Activated naive CD4-positive, alpha-beta T cell treated with Interleukin-2 at 50 U/mL for 16 hours (primary cell): ENCODE results near the gene TRAF3IP1.
"Not testable (repeated sequence)": the region's sequence is repeated elsewhere in the genome, so short reads cannot be mapped to it uniquely, and the experiment has no call there.

Experiments
- DNase-seq: peaks from one replicate; pipeline ENCODE4 v3.0.0-alpha.2; 2020

Gene TRAF3IP1

DNA sequence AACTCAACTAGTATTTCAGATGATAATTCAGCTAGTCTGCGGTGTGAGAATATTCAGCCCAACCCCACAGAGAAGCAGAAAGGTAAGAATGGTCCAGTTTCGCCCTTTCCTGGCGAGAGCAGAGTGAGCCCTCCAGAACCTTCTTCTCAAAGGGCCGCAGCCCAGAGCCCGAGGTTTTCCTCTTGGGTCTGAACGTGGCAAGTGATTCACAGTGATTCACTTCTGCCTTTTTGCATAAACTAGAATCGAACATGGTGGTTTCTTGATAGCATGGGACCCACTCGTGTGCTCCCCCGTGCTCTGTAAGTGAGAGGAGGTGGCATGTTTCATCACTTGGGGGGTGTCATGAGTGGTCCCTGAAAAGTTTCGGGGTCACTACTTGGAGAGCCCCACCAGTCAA, 24.2 kb downstream of the TRAF3IP1 start:
- DNase-seq = no peak

DNA sequence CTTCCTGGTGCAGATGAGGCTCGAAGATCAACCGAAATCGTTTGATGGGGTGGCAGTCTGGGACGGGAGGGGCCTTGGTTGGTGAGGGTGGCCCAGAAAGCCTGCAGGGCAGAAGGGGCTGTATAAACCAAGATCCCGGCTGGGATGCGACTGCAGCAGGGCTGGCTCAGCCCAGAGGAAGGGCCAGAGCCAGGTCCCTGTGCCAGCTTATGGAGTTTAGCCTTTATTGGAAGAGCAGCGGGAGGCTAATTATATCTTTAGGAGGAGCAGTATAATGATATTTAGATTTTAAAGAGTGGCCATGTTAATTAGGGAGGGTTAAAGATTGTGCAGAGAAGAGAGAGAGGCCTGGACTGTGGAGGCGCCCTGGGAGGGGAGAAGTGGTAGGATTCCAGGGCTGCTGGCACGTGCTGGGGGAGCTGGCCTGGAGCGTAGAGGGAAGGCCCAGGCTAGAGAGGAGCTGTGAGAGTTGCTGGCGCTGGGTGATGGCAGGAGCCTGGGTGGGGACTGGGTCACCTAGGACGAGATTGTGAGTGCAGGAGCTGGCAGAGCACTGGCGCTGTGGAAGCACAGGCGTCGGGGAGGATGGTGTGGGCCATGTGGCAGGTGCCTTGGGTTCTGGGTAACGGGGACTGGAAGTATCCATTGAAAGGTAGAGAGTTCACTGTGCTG, 25.1 kb downstream of the TRAF3IP1 start:
- no peak for DNase-seq

GRCh38 chr2:238346544-238346943, 26.2 kb downstream of the TRAF3IP1 start:
- no peak for DNase-seq

- DNase-seq = no peak
Measured at GRCh38 chr2:238350150-238350897, 30.0 kb downstream of the TRAF3IP1 start.

GRCh38 chr2:238351315-238351714, 31.0 kb downstream of the TRAF3IP1 start:
- DNase-seq = no peak

DNA sequence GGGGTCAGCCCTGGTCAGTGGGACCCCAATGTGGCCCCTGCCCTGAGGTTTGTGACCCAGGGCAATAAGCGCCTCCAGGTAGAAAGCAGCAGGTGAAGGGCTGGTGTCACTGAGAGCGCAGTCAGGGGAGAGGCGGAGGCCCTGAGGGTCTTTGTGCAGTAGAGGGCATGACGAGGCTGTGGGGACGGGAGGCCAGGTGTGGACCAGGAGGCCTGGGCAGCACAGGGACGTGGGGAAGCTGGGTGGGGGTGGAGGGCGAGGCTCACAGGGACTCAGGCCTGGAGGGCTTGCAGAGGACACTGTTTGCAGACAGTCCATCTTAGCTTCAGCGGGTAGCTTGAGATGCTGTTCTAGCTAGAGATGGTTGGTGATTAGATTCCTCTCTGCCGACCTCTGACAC, 32.0 kb downstream of the TRAF3IP1 start:
- DNase-seq = no peak

GRCh38 chr2:238358769-238359168, 38.5 kb downstream of the TRAF3IP1 start:
- no peak for DNase-seq

DNA sequence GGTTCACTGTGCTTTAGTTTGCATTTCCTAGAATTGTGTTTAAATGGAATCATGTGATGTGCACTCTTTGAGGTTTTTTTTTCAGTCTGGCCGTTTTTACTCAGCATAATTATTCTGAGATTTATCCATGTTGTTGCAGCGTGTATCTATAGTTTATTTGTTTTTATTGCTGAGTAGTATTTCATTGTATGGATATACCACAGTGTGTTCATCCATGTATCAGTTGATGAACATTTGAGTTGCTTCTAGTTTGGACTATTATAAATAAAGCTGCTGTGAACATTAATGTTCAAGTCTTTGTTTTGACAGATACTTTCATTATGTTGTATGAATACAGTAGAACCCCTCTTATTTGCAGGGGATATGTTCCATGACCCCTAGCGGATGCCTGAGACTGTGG, 39.1 kb downstream of the TRAF3IP1 start:
- no peak for DNase-seq

- no peak for DNase-seq
Measured at GRCh38 chr2:238361877-238362276, 41.6 kb downstream of the TRAF3IP1 start.

DNA sequence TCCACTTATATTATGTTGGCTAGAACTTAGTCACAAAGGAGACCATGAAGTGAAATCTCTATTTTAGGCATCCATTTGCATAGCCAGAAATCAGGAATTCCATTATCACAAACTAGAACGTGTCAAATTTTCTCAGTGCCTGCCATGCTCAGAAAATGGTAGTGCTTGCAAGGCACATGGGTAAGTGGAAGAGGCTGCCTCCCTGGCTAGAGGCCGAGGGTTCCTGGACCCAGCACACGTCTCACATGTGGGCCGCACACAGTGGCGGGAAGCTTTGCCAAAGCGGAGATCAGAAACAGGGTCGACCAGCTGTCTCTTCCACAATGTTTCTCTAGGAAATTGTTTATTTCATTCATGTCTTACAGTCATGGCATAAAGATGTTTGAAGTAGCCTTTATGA, 42.3 kb downstream of the TRAF3IP1 start:
- DNase-seq = no peak

DNA sequence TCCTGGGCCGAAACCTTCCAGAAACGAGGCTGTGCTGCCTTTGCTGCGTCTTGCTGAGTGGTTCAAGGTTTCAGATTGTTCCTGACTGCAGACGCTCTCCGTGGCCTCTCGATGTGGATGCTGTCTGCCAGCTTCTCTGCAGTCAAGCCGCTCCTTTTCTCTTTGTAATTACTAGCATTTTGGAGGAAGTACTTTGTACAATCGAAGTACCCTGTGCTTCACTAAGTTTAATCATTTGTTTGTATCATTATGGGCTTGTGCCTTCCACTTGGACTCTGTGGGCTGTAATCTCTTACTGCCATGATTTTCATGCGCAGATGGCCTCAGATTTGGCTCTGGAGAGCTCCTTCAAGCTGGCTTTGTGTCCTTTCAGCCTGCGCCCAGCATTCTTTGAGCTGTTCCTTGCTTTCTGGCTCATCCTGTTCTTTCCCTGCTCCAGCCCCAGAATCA, 49.3 kb downstream of the TRAF3IP1 start:
- no peak for DNase-seq

- DNase-seq = no peak
Measured at GRCh38 chr2:238370094-238370822, 49.9 kb downstream of the TRAF3IP1 start.

- DNase-seq = peak; percentile 54
Measured at GRCh38 chr2:238370823-238371372, 50.6 kb downstream of the TRAF3IP1 start.

- DNase-seq = not testable (repeated sequence)
Measured at GRCh38 chr2:238372277-238372676, 52.0 kb downstream of the TRAF3IP1 start.

DNA sequence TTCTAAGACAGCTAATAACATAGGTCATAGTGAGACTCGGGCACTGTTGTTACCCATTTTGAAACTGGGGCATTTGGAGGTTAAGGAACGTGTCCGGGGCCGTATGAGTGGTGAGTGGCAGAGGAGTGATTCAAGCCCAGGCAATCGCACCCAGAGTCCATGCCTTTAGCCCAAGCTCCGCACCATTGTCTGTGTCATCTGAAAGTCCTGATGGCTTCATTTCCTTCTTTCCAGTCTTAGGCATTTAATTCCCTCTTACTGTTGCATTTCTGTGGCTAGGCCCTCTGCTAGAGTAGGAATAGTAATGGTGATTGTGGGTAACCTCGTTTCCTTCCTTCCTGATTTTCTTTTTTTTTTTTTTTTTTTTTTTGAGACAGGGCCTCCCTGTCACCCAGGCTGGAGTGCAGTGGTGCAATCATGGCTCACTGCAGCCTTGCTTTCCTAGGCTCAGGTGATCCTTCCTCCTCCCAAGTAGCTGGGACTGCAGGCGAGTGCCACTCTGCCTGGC, 56.6 kb downstream of the TRAF3IP1 start:
- DNase-seq = no peak

DNA sequence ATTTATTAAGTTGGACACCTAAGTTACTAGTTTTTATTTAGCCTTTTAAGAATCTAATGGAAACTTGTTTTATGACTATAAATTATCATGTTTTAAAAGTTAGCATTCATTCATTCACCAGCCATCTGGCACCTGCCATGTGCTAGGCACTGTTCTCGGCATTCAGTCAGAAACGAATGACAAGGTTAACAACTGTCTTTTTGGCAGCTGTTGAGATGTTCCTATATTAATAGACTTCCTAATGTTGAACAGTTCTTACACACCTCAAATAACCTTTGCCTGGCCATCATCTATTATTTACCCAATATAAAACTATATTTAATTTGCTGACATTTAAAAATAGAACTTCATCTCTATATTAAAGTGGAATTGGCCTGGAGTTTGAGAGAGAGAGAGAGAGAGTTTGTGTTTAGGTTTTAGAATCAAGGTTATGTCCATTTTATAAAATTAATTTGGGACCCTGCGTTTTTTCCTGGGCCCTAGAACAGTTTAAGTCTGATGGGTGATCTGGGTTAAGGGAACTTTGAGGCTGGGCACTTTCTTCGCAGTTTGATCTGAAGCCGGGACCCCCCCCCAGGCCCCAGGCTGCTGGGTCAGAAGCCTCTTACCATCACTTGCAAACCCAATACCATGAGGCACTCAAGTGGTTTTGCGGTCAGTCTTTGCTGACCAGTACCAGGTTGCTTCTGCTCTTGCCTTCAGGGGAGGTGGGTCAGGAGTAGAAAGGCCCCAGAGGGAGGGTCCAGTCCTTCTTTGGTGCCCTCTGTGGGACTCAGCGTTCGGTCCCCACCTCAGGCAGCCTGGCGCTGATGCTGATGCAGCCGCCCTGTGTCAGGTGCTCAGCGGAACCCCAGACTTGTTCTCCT, 58.1 kb downstream of the TRAF3IP1 start:
- DNase-seq = no peak

DNA sequence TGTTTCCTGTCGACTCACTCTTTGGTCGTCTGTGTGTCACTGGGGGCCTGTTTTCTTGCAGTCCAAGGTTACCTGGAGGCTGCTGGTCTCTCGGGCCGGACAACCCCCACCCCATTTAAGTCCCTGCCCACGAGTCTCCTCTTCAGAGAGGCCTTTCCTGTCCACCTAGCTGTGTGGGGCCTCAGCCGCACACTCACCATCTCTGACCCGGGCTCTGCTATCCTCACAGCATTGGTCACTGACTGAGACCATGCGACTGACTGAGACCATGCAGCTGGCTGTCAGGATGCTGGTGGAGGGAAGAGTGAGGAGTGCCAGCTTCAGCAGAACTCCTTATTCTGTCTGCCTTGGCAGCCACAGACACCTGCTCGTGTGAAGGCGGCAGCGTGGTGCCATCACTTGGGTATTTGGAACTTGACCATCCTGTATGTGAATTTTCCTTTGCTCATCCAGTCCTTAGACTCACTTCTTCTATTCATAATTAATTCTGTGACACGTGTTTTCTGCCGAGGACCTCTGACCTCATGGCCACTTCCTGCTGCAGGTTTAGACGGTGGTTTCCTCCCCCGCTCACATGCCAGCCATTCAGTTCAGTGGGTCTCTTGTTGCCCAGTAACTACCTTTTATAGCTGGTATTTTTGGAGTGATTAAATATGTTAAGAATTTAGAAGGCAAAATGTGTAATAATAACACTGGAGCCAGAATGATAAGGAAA, 58.9 kb downstream of the TRAF3IP1 start:
- peak; percentile 17 for DNase-seq

- DNase-seq = no peak
Measured at GRCh38 chr2:238380336-238380735, 60.0 kb downstream of the TRAF3IP1 start.

DNA sequence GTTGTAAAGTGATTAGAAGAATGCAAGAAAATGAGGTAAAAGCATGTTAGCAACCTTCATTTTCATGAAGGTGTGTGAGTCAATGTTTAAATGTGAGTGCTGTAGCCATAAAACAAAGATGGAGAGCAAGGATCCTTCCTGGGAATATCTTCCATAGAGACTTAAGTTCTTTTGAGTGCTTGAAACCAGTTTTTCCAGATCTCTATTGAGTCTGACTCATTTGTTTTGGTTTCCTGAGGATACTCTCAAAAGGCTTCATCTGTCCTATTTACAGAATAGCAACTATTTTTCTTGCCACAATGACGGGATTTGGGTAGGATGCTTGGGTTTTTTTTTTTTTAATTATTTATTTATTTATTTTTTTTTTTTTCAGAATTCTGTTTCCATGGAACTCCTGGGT, 60.5 kb downstream of the TRAF3IP1 start:
- DNase-seq = no peak

DNA sequence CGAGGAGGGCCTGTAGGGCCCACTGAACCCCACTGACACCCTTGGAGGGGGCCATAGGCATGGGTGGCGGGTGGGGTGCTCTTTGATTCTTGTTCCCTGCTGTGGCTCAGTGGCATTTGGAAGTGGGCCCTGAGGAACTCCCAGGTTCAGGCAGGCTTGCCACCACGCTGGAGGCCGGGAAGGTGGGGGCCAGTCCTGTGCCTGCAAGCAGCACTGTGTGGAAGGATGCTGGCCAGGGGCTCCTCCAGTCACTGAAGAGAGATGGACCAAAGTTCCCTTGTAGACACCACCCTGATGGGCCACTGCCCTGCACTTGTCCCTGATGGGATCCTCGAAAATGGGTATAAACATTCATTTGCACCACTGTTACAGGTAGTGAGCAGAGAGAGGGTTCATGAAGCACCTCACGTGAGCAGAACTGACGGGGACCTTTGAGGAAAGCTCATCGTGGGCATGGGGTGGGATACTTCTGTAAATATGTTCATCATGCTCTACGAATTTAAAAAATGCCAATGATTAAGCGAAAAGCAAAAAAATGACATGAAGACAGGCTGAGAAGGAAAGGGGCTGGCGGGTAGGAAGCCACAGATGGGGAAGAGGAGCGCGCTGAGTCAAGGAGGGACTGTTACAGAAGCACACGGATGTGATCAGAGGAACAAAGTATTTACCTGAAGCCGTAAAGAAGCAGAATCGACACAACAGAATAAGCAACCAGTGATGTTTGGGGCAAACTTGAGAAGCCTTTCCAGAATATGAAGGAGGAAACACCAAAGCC, 61.2 kb downstream of the TRAF3IP1 start:
- DNase-seq = no peak

GRCh38 chr2:238382381-238382781, 62.1 kb downstream of the TRAF3IP1 start:
- no peak for DNase-seq
